Psoas muscle (tissue), 8 donors: ENCODE measurements around the gene EFHC1. TPM values are rescaled to one million over a fixed set of nuclear protein-coding genes. Genes with fewer than 3 reads are reported as not detected.

Experiments
- ATAC-seq, 4 donors: fragments of 200-7000 bp; cut with Tn5 transposase; one replicate each; pipeline ENCODE4 v1.9.1; 2020; ENCODE audit warnings: moderate library complexity in 3 of 4, mild to moderate bottlenecking in 2 of 4
- DNase-seq, 2 donors: peaks; one replicate each; pipeline ENCODE4 v3.0.0-alpha.2; 2020
- H3K27ac ChIP-seq: fragments of 200-600 bp; one replicate; pipeline ENCODE4 v1.8.0; 2022
- H3K27me3 ChIP-seq, 3 donors: fragments of 200-600 bp in 1 of 3; one replicate each; pipeline versions ENCODE4 v1.6.1 to v1.8.0; 2013 to 2022; ENCODE audit warnings: low read length in 2 of 3, mild to moderate bottlenecking in 2 of 3, moderate library complexity in 1 of 3; ENCODE audit not compliant: insufficient read depth in 3 of 3
- H3K36me3 ChIP-seq, 2 donors: fragments of 200-600 bp in 1 of 2; one replicate each; pipeline versions ENCODE4 v1.6.1 to v1.8.0; 2013 to 2022; ENCODE audit warnings: low read depth in 1 of 2, mild to moderate bottlenecking in 1 of 2, moderate library complexity in 1 of 2; ENCODE audit not compliant: insufficient read depth in 1 of 2
- H3K4me1 ChIP-seq: fragments of 200-600 bp; one replicate; pipeline ENCODE4 v1.8.0; 2022
- H3K4me3 ChIP-seq: fragments of 200-600 bp; one replicate; pipeline ENCODE4 v1.8.0; 2022; ENCODE audit warnings: mild to moderate bottlenecking
- H3K9me3 ChIP-seq: fragments of 200-600 bp; one replicate; pipeline ENCODE4 v1.8.0; 2022
- CTCF ChIP-seq: fragments of 200-600 bp; IDR thresholded peaks from one replicate; pipeline ENCODE4 v1.8.0; 2022; ENCODE audit warnings: antibody characterized with exemption
- WGBS, 3 donors: extraction: QIAGEN DNeasy Blood & Tissue Kit; methylation state at CpG; one replicate each; pipeline versions ENCODE4 v1.1.6 to v1.1.7; 2013; 5-methylcytosine and 5-hydroxymethylcytosine counted together
- intact Hi-C, 2 donors: fragments of 100-400 bp; cut with DNase I; formaldehyde crosslinking; loops; one replicate each; pipeline versions ENCODE4 v1.11.0 to v1.14.2; 2022
- polyA plus RNA-seq, 3 donors: library from polyadenylated mRNA; stranded (reverse); fragments of 200-250 nt; gene quantifications; one replicate each; pipeline ENCODE4 v1.2.3, GENCODE V29; 2013
- total RNA-seq, 4 donors: library from RNA; stranded (reverse); fragmentation: NEBNext Ultra II Directional in 2 of 4; extraction: Animal tissue kit (Norgen Biotek cat#: 25700) in 2 of 4; gene quantifications; one replicate each; pipeline versions ENCODE4 v1.2.1 to v1.2.4, GENCODE V29; 2021 to 2023
- donor health status: healthy with polysubstance abuse.
- donor health status: DM: no; HTN: no; CAD: no; lungs with moderate emphysema.
- donor health status: Bipolar disorder and iron deficiency.
- donor health status: healthy.
- donor health status: DM: yes; HTN: yes; CAD: no.
- donor health status: DM: no; HTN: no; CAD: no.
- donor health status: DM: no; HTN: no; CAD: no.
- donor health status: DM: yes; HTN: yes; CAD: no.

Gene EFHC1
- total and polyA plus RNA-seq, 7 donors, result 1.5 to 3.9 (median 2.0) TPM

DNA sequence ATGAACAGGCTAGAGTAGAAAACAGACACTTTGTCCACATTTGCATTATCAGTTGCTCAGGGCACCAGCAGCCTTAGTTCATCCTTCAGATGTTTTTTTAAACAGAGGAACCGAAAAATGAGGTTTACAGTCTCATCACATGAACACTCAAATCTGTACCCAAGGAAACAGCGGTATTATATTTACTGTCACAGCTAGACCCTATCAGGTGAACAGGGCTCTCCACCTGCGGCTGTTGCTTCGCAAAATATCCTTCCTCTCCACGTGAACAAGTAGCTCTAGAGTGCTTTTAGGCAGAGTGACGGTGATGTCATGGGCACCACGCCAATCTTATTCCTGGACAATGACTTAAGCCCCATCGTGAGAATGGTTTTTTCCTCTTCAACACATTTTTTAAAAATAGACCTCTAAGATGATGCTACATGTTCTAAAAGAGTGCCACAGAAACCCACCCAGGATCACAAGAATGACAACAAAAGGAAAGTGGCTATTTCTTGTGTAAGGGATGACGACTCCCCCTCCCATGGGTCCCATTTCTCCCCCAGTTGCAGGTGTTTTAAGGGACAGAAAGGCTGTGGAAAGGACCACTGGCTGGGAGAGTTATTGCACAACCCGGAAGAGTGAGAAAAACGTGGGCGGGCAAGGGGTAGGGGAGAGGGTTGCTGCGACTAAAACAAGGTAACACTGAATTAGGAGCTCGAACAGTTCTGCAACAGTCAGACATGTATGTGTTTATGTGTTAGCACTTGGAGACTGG lies 77.7 kb downstream of the EFHC1 start:
- intact Hi-C loops, result loop anchor here (2.0 to 5.0 kb wide), 3 partner anchors 77 to 99 kb away; partner anchors contain the start of gene EFHC1 (in 1 of the 2)
- no peak for TF ChIP-seq CTCF
- H3K4me1 ChIP-seq, result peaks cover 25% of the 10 kb centered on the region

DNA sequence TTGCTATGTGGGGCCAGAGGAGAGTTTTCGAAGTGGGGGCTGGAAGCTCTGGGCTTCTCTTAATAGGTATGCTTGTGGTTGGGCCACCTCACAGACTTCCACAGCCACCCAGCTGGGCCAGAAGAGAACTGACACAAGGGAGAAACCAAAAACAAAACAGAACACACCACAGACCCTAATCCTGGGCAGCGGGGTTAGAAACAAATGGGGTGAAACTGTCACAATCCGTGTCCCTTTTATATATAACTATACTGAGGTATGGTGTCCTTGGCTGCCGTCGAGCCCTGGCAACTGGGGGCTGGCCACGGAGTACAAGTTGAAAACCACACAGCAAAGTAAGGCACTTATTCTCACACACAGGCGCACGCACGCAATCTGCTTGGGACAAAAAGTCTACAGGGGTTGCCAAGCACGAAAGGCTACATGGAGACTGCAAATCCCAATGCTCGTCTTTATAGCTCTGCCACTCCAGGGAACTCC lies 78.4 kb downstream of the EFHC1 start:
- Histone ChIP-seq H3K9me3 (no peaks in the 10 kb centered on the region), H3K4me3 (no peak overlapping the region), H3K36me3 (no peaks in the 10 kb centered on the region), H3K4me1 (peaks cover 32% of the 10 kb centered on the region), H3K27me3 (no peaks in the 10 kb centered on the region), H3K27ac (no peak overlapping the region)
- WGBS, 3 donors, result 74 to 88% (median 82%) methylated on average over 11 of the region's 11 CpGs
- no peak for ATAC-seq
- no peak for DNase-seq
- intact Hi-C loops, result loop anchor here (2.0 to 5.0 kb wide), 3 partner anchors 78 to 99 kb away; partner anchors contain the start of gene EFHC1 (in 1 of the 2)
- no peak for TF ChIP-seq CTCF

More for the DNA sequence above, 77.7 kb downstream of the EFHC1 start:
- ATAC-seq (no peak), DNase-seq (peak in 1 of 2 donors; percentile 50)
- no peak overlapping the region for H3K4me3 ChIP-seq
- no peaks in the 10 kb centered on the region for H3K36me3 ChIP-seq
- no peak overlapping the region for H3K27ac ChIP-seq
- 69 to 70% (median 70%) methylated on average over 14 of the region's 14 CpGs for WGBS, 3 donors
- no peaks in the 10 kb centered on the region for H3K27me3 ChIP-seq
- H3K9me3 ChIP-seq, result no peaks in the 10 kb centered on the region

DNA sequence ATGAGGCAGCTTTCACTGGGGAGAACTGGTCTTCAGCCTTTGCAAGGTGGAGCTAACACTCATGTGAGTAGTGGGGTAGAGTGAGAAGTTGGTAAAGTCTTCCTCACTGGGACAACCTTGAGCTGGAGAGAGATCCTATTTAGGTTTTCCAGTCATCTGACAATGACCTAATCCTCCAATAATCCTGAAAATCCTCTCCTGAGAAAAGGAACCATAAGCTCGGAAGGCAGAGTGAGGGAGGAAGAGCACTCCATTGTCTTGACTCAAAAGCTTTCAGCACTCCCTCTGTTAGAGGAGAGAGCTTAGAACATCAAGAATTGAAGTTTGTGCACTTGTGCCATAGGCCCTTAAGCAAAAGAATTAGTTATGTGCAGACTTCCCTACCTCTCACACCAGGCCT lies 78.9 kb downstream of the EFHC1 start:
- intact Hi-C loops, result loop anchor here (2.0 to 5.0 kb wide), 3 partner anchors 78 to 98 kb away; partner anchors contain the start of gene EFHC1 (in 1 of the 2)
- Histone ChIP-seq H3K4me1 (peaks cover 36% of the 10 kb centered on the region), H3K36me3 (no peaks in the 10 kb centered on the region), H3K27me3 (no peaks in the 10 kb centered on the region), H3K4me3 (no peak overlapping the region), H3K9me3 (no peaks in the 10 kb centered on the region), H3K27ac (peak overlapping the region; percentile 59)
- no peak for TF ChIP-seq CTCF
- ATAC-seq (no peak), DNase-seq (no peak)
- WGBS, 3 donors, result 62 to 73% (median 71%) methylated on average over 1 of the region's 1 CpG

DNA sequence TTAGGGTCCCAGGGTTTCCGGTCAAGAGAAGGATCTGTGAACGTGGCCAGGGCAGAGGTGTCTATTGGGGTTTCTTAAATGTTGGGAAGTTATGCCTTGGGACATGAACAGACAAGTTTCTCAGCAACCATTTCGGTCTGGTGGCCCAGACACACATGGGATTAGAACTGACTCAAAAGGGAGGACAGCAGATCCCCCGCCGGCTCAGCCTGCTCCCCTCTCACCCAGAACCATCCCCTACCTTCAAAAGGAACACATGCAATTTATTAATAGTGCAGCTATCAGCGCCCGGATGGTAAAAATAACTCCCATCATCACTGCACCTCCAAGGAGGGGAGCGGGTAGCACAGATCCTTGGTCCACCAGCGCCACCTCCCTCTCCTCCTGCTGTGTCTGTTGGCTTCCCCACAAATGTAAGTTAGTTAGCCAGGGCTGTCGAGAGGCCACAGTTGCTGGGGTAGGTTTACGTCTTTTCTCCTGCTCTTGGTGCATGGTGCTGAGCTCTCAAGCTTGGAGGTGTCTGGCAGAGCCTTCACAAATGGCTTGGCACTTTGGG lies 79.6 kb downstream of the EFHC1 start:
- DNase-seq, result peak in 1 of 2 donors; percentile 80
- no peak for TF ChIP-seq CTCF
- Histone ChIP-seq H3K4me3 (no peak overlapping the region), H3K4me1 (peaks cover 43% of the 10 kb centered on the region), H3K36me3 (no peaks in the 10 kb centered on the region), H3K27me3 (no peaks in the 10 kb centered on the region), H3K9me3 (no peaks in the 10 kb centered on the region), H3K27ac (peak overlapping the region; percentile 59)
- WGBS, 3 donors, result 37 to 57% (median 47%) methylated on average over 11 of the region's 11 CpGs
- intact Hi-C loops, result loop anchor here (2.0 to 10.0 kb wide), 6 partner anchors 78 to 215 kb away; partner anchors contain the start of genes EFHC1 (in 1 of the 2), MCM3 (in 1 of the 2) and TRAM2 (in 1 of the 2)
- peak; percentile 34 to 71 (median 48) for ATAC-seq
